ENCODE data around the gene CD7.
A peak's percentile ranks its signal among the peaks of the same experiment; 100 is the strongest.

Gene CD7

GRCh38 chr17:82328141-82328993 lies 11.0 kb upstream of the CD7 start:
- DNase-seq: no peak

DNA sequence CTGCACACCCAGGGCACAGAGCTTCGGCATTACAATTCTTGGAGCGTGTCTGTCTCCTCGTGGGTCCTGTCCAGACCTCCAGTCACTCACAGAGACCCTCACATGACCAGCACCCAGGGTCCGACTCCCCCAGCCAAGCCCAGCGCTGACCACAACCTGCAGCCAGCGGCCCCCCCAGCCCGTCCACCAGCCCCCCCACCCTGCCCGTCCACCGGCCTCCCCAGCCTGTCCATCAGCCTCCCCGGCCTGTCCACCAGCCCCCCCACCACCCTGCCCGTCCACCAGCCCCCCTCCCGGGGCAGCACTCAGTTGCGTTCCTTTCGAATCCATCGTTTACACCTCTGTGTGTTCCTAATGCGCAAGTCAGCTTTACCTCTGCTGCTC lies 10.3 kb upstream of the CD7 start:
- no peak for DNase-seq

GRCh38 chr17:82327289-82327688 lies 9.9 kb upstream of the CD7 start:
- no peak for DNase-seq

DNA sequence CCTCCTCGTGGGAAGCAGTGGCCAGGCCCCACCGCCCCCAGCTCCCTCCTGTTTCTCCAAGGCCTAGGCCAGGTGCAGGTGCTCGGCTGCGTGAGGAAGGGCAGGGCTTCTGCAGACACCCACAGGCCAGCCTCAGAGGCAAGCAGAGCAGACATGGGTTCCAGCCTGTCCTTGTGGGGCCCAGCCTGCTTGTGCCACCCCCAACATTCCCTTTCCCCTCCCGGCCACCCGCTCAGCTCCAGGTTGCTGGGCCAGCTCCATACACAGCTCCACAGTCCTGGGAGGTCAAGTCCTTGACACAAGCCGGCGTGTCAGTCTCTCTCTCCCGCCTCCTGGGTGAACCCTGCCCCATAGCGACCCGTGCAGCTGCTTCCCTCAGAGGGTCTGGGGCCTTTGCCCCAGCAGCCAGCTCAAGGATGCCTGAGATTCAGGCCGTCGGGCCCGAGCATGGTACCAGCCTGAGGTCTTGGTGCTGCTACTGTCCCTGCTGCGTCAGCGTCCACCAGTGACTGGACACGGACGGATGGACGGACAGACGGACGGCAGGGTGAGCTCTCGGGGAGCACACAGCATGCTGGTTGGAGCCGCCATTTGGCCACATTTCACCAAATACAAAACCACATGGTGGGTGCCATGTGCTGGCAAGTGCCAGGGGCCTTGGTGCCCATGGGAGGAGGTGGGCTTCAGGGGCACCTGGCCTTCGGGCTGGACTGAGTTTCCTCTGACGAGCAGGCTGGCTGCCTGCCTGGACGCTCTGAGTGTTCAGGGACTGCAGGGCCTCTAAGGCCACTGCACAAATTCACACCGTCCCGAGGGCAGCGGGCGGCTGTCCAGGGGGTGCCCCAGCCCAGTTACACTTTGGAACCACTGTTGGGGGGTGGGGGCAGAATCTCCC lies 8.1 kb upstream of the CD7 start:
- no peak for DNase-seq

DNA sequence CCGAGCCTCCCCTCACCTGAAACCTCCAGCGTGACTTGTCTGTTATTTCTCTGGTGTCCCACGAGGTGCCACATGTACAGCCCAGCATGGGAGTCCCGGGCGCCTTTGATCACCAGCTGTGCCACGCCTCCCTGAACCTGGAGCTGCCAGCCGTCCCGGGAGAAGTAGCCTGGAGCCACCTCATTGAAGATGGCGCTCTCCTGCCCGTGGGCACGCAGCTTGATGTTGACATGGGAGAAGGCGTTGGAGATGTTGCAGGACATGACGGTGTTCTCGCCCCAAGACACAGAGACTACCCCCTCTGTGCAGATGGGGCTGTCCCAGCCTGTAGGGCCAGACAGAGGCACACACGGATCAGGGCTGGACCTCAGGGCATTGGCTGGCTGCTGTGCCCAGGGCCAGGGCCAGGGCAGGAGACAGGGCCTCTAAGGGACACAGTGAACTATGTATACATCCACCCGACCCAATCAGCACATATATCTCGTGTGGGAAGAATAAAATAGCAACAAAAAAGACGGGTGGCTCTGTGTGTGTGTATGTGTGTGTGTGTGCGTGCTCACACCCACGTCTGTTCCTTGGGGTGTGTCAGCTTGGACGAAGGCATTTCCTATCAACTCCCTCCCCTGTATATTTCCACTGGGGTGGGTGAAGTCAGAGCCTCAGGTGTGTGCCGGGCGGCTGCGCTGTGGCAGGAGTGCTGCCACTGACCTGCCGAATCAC lies 7.3 kb upstream of the CD7 start:
- DNase-seq: no peak

DNA sequence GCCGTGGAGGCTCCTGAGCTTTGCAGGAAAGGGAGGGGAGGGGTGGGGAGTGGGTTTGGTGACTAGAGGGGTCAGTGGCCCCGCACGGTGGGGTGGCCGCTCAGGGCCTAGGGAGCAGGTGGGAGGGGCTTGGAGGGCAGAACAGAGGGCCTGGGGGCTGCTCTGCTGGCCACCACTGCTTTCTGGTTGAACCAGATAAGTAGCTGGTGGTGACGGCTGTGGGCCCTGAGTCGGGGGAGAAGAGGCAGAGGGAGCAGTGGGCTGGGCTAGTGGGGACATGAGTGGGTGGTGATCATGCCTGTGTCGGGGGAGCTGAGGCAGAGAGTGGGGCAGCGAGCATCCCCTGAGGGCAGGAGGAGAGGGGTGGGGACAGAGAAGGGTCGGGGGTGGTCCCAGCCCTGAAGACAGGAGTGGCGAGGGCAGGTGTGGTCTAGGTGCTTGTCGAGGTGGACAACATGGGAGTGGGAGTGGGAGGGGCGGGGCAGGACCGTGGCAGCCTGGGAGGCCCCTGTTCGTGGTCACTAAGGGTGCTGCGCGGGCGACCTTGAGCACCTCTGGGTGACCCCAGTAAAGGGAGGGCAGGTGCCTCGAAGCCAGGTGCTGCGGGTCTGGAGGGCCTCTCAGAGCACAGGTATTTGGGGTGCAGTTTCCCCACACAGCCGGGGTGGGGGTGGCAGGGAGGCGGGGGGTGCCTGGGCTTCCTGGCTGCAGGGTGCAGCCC lies 6.3 kb upstream of the CD7 start:
- no peak for DNase-seq

GRCh38 chr17:82322526-82323453 lies 5.4 kb upstream of the CD7 start:
- DNase-seq: no peak

GRCh38 chr17:82321947-82322466 lies 4.6 kb upstream of the CD7 start:
- no peak for DNase-seq

DNA sequence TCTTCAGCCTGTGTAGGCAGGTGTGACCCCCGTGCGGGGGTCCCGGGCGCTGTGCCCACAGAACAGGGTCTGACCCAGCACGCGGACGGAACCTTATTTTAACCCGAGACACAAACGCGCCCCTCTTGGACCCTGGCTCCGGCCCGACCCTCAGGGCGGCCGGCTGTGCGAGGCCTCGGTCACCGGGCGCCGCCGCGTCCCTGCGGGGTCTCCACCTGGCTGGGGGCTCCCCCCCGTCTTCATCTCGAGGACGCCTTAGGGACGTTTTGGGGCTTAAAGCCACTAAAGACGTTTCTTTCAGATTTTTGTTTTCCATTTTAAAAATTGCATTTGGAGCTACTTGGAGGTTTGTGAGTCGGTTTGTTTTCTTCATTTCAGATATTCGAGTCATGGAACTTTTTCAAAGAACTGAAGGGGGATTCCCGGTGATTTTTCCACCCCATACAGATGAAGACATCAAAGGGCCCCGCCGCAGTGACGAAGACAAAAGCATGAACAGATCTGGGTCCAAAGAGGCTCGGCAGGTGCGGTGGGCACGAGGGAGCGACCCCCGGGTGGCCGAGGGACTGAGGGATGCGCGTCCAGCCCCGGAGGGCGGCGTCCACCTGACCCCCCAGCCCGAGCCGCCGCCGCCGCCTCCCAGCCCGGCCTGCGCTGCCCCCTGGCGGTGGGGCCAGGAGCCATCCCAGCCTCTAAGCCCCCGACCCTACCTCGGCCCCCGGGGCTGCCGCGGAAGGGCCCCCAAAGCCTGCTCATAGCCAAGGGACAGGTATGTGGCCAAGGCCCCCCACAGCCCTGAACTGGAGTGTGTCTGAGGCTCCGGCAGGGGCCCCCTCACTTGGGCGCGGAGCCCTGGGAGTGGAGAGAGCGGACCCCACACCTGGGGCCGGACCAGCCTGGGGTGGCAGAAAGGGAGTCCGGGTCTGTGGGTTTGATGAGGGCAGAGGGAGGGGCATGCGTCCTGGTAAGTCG lies 3.8 kb upstream of the CD7 start:
- DNase-seq: peak; percentile 79

DNA sequence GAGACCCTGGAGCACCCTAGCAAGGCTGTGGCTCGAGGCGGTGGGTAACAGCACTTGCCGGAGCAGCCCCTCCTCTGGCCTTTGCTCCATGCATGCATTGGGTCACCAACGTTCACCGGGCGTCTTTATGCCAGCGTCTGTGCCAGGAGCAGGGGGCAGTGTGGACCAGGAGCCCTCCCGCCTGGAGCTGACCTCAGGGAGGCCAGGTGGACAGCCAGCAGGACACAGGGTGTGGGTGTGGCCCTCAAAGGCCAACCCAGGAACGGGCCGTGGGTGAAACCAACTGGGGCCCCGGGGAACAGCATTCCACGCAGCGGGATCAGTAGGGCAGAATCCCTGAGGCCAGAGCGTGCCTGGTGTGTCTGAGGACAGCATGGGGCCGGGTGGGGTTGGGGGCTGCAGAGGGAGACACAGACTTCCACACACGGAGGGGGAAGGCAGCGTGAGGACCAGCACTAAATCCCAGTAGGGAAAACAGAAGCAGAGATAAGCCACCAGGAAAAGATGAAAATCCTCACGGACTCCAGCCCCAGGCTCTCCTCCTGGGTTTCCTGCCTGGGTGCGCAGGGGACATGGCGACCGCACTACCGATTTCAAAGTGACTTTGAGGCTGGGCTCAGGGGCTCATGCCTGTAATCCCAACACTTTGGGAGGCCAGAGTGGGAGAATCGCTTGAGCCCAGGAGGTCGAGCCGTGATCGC lies 2.9 kb upstream of the CD7 start:
- DNase-seq: no peak

DNA sequence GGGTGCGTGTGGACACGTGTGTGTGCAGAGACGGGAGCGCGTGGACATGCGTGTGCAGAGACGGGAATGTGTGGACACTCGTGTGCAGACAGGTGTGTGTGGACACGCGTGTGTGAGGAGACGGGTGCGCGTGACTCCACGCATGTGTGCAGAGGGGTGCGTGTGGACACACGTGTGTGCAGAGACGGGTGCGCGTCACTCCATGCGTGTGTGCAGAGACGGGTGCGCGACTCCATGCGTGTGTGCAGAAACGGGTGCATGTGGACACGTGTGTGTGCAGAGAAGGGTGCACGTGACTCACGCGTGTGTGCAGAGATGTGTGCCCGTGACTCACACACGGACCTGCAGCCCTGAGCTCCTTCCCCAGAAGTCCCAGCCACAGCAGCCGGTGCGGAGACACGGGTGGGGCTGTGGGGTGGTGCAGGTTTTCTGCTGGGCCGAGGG lies 2.2 kb upstream of the CD7 start:
- no peak for DNase-seq

GRCh38 chr17:82318772-82319606 lies 1.6 kb upstream of the CD7 start:
- no peak for DNase-seq

- no peak for DNase-seq
Observed at GRCh38 chr17:82318169-82318498, 726 bp upstream of the CD7 start.

DNA sequence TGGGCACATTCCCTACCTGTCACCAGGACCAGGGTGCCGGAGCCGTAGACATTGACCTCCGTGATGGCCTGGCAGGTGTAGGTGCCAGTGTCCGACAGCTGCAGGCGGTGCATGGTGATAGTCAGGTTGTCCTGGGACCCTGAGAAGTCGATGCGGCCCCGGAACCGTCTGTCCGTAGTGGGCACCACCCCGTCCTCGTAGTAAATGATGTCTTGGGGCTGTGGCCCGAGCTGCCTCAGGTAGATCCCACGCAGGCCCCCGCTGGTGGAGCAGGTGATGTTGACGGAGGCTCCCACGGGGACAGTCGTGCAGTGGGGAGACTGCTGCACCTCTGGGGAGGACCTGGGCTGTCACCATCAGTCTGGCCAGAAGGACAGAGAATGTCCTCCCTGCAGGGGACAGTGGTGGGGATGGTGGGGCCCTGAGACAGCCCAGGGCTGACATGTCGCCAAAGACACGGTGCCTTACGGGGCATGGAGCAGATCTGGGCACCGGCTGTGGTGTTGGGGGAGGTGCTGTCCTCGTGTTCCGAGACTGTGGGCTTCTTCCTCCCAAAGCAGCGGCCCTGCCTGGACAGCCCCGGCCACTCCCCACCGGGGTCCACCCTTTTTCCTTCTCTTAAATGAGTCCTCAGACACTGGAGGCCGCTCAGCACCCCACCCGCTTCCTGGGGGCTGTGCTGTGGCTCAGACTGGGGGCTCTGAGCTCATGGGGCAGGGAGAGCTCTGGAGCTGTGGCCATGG lies 586 bp downstream of the CD7 start:
- no peak for DNase-seq

- peak; percentile 61 for DNase-seq
Observed at GRCh38 chr17:82315703-82316358, 1.6 kb downstream of the CD7 start.

DNA sequence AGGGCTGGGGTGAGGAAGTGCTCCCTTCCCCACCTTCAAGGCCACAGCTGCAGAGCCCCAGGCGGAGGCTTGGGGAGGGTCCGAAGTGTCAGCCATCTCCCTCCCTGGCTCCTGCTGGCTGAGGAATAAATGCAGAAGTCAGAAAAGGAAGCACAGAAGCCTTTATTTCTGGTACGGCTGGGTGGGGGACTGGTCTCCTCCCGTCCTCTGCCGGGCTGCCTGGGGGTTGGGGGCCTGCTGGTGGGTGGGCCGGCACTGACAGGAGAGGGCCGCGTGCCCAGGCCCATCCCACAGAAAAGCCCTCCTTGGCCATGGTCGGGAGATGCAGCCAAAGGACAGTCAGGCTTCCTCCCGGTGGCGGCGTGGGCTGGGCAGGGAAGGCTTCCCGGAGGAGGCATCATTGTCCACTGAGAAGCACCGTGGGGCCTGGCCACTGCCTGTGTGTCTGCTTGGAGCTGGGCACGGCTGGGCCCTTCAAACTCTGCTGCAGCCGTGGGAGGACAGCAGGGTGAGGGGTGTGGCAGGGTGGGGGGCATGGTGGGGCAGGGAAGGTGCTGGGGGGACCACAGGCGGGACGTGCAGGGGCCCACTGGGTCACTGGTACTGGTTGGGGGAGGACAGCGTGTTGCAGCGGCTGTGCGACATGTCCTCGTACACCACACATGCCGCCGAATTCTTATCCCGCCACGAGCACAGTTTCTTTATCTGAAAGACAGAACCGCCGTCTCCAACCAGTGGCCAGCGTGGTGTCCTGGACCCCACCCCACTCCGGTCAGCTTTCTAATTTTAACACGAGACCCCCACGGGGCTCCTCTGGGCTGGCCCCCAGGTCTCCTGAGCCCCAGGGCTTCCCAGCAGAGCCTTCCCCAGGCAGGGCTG lies 2.4 kb downstream of the CD7 start:
- no peak for DNase-seq
